Head of caudate nucleus (tissue), 42 donors: ENCODE results near the gene PFKP.

ENCODE experiments used
- DNase-seq, 42 donors: peaks; one replicate each; pipeline versions ENCODE4 v3.0.0 to v3.0.0-alpha.2; 2020 to 2021; ENCODE audit warnings: mixed read lengths in 7 of 42
- intact Hi-C: fragments of 100-400 bp; cut with DNase I; formaldehyde crosslinking; loops from one replicate; pipeline ENCODE4 v1.15.0; 2022

The PFKP gene

GRCh38 chr10:3066317-3067117, 831 bp upstream of the PFKP start:
- intact Hi-C loops: no loop called here
- peak in 3 of 42 donors; percentile 28 to 42 (median 36) for DNase-seq

- DNase-seq: no peak
- intact Hi-C loops: no loop called here
Measured at GRCh38 chr10:3067859-3068179, 471 bp downstream of the PFKP start.

- intact Hi-C loops: no loop called here
- DNase-seq: peak in 41 of 42 donors; percentile 39 to 79 (median 61)
Measured at GRCh38 chr10:3068201-3068967, 1.0 kb downstream of the PFKP start.

GRCh38 chr10:3068968-3069737, 1.8 kb downstream of the PFKP start:
- peak in 30 of 42 donors; percentile 20 to 63 (median 51) for DNase-seq

GRCh38 chr10:3069876-3070275, 2.5 kb downstream of the PFKP start:
- intact Hi-C loops: no loop called here
- no peak for DNase-seq

More at GRCh38 chr10:3068968-3069737, 1.8 kb downstream of the PFKP start:
- intact Hi-C loops: no loop called here

GRCh38 chr10:3071405-3072198, 4.3 kb downstream of the PFKP start:
- peak in 3 of 42 donors; percentile 45 to 73 (median 46) for DNase-seq
- intact Hi-C loops: no loop called here

GRCh38 chr10:3072641-3073360, 5.5 kb downstream of the PFKP start:
- peak in 1 of 42 donors; percentile 4 for DNase-seq
- intact Hi-C loops: no loop called here

GRCh38 chr10:3074145-3074665, 6.9 kb downstream of the PFKP start:
- no peak for DNase-seq
- intact Hi-C loops: no loop called here

GRCh38 chr10:3074985-3075600, 7.7 kb downstream of the PFKP start:
- no peak for DNase-seq
- intact Hi-C loops: no loop called here

- intact Hi-C loops: no loop called here
- DNase-seq: peak in 1 of 42 donors; percentile 3
Measured at GRCh38 chr10:3076138-3076537, 8.8 kb downstream of the PFKP start.

GRCh38 chr10:3077509-3077908, 10.2 kb downstream of the PFKP start:
- intact Hi-C loops: no loop called here
- no peak for DNase-seq

- intact Hi-C loops: no loop called here
- peak in 1 of 42 donors; percentile 21 for DNase-seq
Measured at GRCh38 chr10:3077940-3078630, 10.7 kb downstream of the PFKP start.

GRCh38 chr10:3081383-3081981, 14.1 kb downstream of the PFKP start:
- DNase-seq: no peak
- intact Hi-C loops: no loop called here

GRCh38 chr10:3082290-3082689, 14.9 kb downstream of the PFKP start:
- intact Hi-C loops: no loop called here
- no peak for DNase-seq

- no peak for DNase-seq
Measured at GRCh38 chr10:3085785-3086567, 18.6 kb downstream of the PFKP start.

GRCh38 chr10:3090388-3090787, 23.0 kb downstream of the PFKP start:
- intact Hi-C loops: no loop called here

More at GRCh38 chr10:3085785-3086567, 18.6 kb downstream of the PFKP start:
- intact Hi-C loops: no loop called here

More at GRCh38 chr10:3090388-3090787, 23.0 kb downstream of the PFKP start:
- no peak for DNase-seq
